Panc1 (cell line): Measurements from ENCODE around the gene CDC37.

Source experiments
- POLR2AphosphoS5 ChIP-seq: IDR thresholded peaks from 2 replicates; pipeline ENCODE4 v1.6.1; 2012; ENCODE audit warnings: mild to moderate bottlenecking, low read depth, low read length, moderate library complexity
- TF ChIP-seq, protein P1 (sequence below): fragments of 450-650 bp; IDR thresholded peaks from 2 replicates; pipeline ENCODE4 v1.5.1; 2017; ENCODE audit warnings: mild to moderate bottlenecking
- TF ChIP-seq, protein P2 (sequence below), 2 experiments: IDR thresholded peaks; 2 replicates each; pipeline ENCODE4 v1.6.1; 2011 to 2012; ENCODE audit warnings: low read depth in 2 of 2, control low read depth in 1 of 2, low read length in 1 of 2, mild to moderate bottlenecking in 1 of 2, moderate library complexity in 1 of 2; ENCODE audit not compliant: insufficient read depth in 1 of 2

DNA sequence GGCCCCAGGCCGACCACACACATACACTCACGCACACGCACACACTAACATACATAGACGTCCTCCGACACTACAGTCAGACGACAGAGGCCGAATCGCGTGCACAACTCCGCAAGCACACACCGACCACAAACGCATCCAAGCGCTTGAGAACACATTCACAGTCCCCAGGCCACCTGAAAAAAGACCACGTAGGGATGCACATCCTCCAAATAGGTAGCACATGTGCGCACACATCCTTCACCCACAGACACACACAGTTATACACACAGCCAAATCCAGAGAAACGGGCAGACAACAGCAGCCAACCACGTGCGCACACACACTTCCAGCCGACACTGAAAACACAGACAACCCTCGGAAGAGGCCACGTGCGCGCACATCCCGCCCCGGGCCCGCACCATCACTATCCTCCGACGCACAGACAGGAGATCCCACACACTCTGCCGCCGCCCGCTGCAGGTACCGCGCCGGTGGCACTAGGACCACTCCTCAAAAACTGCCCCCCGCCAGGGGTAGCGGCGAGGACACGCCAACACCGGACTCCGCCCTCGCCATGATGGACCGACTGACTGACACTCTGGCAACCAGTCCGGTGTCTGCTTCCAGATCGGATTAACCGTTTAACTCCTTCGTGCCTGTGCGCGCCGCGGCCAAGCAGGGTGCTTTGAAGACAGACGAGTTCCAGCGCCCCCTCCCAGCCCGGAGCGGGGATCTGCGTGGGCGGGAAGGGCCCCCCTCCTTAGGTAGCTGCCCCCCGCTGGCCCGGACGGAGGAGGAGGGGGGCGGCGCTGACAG lies 16.5 kb upstream of the CDC37 start:
- TF ChIP-seq, protein P1, sequence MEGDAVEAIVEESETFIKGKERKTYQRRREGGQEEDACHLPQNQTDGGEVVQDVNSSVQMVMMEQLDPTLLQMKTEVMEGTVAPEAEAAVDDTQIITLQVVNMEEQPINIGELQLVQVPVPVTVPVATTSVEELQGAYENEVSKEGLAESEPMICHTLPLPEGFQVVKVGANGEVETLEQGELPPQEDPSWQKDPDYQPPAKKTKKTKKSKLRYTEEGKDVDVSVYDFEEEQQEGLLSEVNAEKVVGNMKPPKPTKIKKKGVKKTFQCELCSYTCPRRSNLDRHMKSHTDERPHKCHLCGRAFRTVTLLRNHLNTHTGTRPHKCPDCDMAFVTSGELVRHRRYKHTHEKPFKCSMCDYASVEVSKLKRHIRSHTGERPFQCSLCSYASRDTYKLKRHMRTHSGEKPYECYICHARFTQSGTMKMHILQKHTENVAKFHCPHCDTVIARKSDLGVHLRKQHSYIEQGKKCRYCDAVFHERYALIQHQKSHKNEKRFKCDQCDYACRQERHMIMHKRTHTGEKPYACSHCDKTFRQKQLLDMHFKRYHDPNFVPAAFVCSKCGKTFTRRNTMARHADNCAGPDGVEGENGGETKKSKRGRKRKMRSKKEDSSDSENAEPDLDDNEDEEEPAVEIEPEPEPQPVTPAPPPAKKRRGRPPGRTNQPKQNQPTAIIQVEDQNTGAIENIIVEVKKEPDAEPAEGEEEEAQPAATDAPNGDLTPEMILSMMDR, result no peak
- no peak for TF ChIP-seq POLR2AphosphoS5
- TF ChIP-seq, protein P2, sequence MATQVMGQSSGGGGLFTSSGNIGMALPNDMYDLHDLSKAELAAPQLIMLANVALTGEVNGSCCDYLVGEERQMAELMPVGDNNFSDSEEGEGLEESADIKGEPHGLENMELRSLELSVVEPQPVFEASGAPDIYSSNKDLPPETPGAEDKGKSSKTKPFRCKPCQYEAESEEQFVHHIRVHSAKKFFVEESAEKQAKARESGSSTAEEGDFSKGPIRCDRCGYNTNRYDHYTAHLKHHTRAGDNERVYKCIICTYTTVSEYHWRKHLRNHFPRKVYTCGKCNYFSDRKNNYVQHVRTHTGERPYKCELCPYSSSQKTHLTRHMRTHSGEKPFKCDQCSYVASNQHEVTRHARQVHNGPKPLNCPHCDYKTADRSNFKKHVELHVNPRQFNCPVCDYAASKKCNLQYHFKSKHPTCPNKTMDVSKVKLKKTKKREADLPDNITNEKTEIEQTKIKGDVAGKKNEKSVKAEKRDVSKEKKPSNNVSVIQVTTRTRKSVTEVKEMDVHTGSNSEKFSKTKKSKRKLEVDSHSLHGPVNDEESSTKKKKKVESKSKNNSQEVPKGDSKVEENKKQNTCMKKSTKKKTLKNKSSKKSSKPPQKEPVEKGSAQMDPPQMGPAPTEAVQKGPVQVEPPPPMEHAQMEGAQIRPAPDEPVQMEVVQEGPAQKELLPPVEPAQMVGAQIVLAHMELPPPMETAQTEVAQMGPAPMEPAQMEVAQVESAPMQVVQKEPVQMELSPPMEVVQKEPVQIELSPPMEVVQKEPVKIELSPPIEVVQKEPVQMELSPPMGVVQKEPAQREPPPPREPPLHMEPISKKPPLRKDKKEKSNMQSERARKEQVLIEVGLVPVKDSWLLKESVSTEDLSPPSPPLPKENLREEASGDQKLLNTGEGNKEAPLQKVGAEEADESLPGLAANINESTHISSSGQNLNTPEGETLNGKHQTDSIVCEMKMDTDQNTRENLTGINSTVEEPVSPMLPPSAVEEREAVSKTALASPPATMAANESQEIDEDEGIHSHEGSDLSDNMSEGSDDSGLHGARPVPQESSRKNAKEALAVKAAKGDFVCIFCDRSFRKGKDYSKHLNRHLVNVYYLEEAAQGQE (IDR thresholded peaks at IDR 0.05; ENCODE audit: insufficient read depth in 1 of 2, low read depth in 2 of 2, low read length in 1 of 2), result no peak
